ENCODE results near the gene HIVEP3. TPM values are rescaled to one million over a fixed set of nuclear protein-coding genes. Genes with fewer than 3 reads are reported as not detected.

The HIVEP3 gene
- total RNA-seq, 1 experiment from 2014 or later = 1.4 TPM

DNA sequence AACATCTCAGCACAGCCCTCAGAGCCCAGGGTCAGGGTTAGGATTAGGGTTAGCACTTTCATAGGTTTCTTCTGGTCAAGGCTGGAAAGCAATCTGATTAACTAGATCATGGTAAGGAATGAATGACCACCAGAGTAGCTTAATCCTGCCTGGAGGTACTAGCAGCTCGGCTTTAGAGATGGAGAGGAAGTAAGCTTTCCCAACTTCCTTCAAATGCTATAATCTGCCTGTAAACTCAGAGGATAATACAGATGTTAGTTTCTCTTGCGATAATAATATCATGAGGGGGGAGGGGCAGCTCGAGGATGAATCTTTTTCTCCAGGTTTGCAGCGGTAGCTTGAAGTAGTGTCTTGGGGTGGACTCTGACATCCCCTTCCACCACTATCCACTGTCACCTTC is 194.9 kb downstream of the HIVEP3 start:
- no peak overlapping the region for H4K8ac ChIP-seq (replicated peaks; ENCODE audit: insufficient read length, low read depth, low read length)
- H3K27ac Mint-ChIP-seq = peak overlapping the region in 1 of 3 experiments; percentile 35; a peak in 1 of 7 replicates
- no peak overlapping the region for H3K23ac ChIP-seq (ENCODE audit: insufficient read length, low read depth, low read length)
- no peaks in the 10 kb centered on the region for H3K4me1 ChIP-seq (ENCODE audit: insufficient read depth, low read length)
- no peak overlapping the region for H2BK20ac ChIP-seq (ENCODE audit: low read depth, low read length, poor library complexity, severe bottlenecking)
- H3K9ac ChIP-seq (ENCODE audit: extremely low read depth, insufficient read length, low read length) = no peak overlapping the region
- no peak overlapping the region for H3K18ac ChIP-seq (ENCODE audit: insufficient read length, low read depth, low read length)
- H3K27me3 ChIP-seq (ENCODE audit: insufficient read depth, low read length) = no peaks in the 10 kb centered on the region
- no peak overlapping the region for H4K91ac ChIP-seq (ENCODE audit: insufficient read length, low read depth, low read length)
- no peaks in the 10 kb centered on the region; the same call in none of the 2 replicates for H3K27me3 Mint-ChIP-seq (ENCODE audit: low read depth)
- WGBS (ENCODE audit: extremely low coverage, insufficient read length, low lambda C conversion rate) = no CpG with 5 or more reads among the region's 4 CpGs
- H3K23me2 ChIP-seq (ENCODE audit: insufficient read length, low read depth, low read length, poor library complexity, severe bottlenecking) = no peaks in the 10 kb centered on the region
- no peak overlapping the region for H3K4me3 Mint-ChIP-seq
- H3K4me2 ChIP-seq (ENCODE audit: insufficient read depth, insufficient read length, low read length) = no peak overlapping the region
- H2BK12ac ChIP-seq (ENCODE audit: insufficient read length, low read depth, low read length) = no peak overlapping the region
- no peak overlapping the region for H3K56ac ChIP-seq (ENCODE audit: insufficient read length, low read depth, low read length)
- no peak overlapping the region for H2BK5ac ChIP-seq (ENCODE audit: insufficient read length, low read length)
- no peak overlapping the region for H2AFZ ChIP-seq (ENCODE audit: low read length)
- H4K5ac ChIP-seq (ENCODE audit: insufficient read length, low read depth, low read length) = no peak overlapping the region
- H2AK5ac ChIP-seq (ENCODE audit: insufficient read length, low read length) = no peak overlapping the region
- no peak for DNase-seq
- no peak overlapping the region for H3K4ac ChIP-seq (ENCODE audit: low read depth, low read length)
- H3K27ac ChIP-seq (ENCODE audit: insufficient read length, low read depth, low read length) = no peak overlapping the region
- TF ChIP-seq, protein P1, sequence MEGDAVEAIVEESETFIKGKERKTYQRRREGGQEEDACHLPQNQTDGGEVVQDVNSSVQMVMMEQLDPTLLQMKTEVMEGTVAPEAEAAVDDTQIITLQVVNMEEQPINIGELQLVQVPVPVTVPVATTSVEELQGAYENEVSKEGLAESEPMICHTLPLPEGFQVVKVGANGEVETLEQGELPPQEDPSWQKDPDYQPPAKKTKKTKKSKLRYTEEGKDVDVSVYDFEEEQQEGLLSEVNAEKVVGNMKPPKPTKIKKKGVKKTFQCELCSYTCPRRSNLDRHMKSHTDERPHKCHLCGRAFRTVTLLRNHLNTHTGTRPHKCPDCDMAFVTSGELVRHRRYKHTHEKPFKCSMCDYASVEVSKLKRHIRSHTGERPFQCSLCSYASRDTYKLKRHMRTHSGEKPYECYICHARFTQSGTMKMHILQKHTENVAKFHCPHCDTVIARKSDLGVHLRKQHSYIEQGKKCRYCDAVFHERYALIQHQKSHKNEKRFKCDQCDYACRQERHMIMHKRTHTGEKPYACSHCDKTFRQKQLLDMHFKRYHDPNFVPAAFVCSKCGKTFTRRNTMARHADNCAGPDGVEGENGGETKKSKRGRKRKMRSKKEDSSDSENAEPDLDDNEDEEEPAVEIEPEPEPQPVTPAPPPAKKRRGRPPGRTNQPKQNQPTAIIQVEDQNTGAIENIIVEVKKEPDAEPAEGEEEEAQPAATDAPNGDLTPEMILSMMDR (conservative IDR thresholded peaks at IDR 0.05) = no peak
- H3K14ac ChIP-seq (ENCODE audit: insufficient read depth, low read length) = no peak overlapping the region
- peaks cover 4 to 5% of the 10 kb centered on the region in 2 experiments; a peak in 3 of 4 replicates for H3K4me1 Mint-ChIP-seq
- H2BK15ac ChIP-seq (ENCODE audit: low read depth, low read length) = no peak overlapping the region
- no peaks in the 10 kb centered on the region for H3K79me2 ChIP-seq (ENCODE audit: insufficient read depth, low read length)
- no peaks in the 10 kb centered on the region for H3K9me3 Mint-ChIP-seq
- no peak overlapping the region for H3T11ph ChIP-seq (ENCODE audit: low read length)
- no peak overlapping the region for H2BK120ac ChIP-seq (ENCODE audit: low read depth, low read length, poor library complexity, severe bottlenecking)
- H3K36me3 Mint-ChIP-seq (ENCODE audit: insufficient read depth in 1 of 3, low read depth in 3 of 3) = no peaks in the 10 kb centered on the region
- H3K9me3 ChIP-seq (ENCODE audit: control insufficient read depth, low read depth, low read length) = no peaks in the 10 kb centered on the region
- H4K20me1 ChIP-seq (ENCODE audit: control insufficient read depth, insufficient read depth, insufficient read length) = no peaks in the 10 kb centered on the region
- H3K79me1 ChIP-seq (ENCODE audit: insufficient read depth, low read depth, low read length, poor library complexity, severe bottlenecking) = no peaks in the 10 kb centered on the region

Data from H9 (cell line).